Endothelial cell of umbilical vein (primary cell): ENCODE results near the gene SAA2. TPM values are rescaled to one million over a fixed set of nuclear protein-coding genes. Genes with fewer than 3 reads are reported as not detected.
"Not testable (repeated sequence)": the region's sequence is repeated elsewhere in the genome, so short reads cannot be mapped to it uniquely, and the experiment has no call there.

Experiments used
- BruUV-seq: library from RNA; stranded (reverse); fragments of 400-500 nt; replicated peaks from 2 replicates; lab custom pipeline; 2021; lab: Mats Ljungman, UMichigan
- CTCF ChIA-PET: fragments of 300-600, 350-600 bp; sonication (Branson Sonifier 250); formaldehyde crosslinking; loops from one replicate; lab custom pipeline; 2021; ENCODE audit warnings: antibody characterized with exemption, inconsistent platforms; lab: Charles Lee
- POLR2A ChIA-PET: fragments of 300-600, 350-600 bp; sonication (Branson Sonifier 250); formaldehyde crosslinking; loops from one replicate; lab custom pipeline; 2021; ENCODE audit warnings: antibody characterized with exemption, inconsistent platforms; lab: Charles Lee
- DNase-seq: peaks from one replicate; pipeline ENCODE4 v3.0.0-alpha.2; 2011; ENCODE audit warnings: low read depth, low spot score
- FAIRE-seq: peaks from 2 replicates; lab custom pipeline; 2011; peaks lifted over from hg19 to GRCh38; lab: Jason Lieb, UNC
- H2AFZ ChIP-seq: 2 replicates; pipeline ENCODE4 v1.6.0; 2012; ENCODE audit warnings: low read depth, low read length, control low read depth, inconsistent platforms
- H3K27ac ChIP-seq: 2 replicates; pipeline ENCODE4 v1.5.1; 2011; ENCODE audit warnings: low read depth, mild to moderate bottlenecking, control low read depth, low read length, moderate library complexity; ENCODE audit not compliant: insufficient read depth
- H3K27me3 ChIP-seq, 2 experiments: 2 replicates each; pipeline versions ENCODE4 v1.6.0 to v1.6.1; 2011; ENCODE audit warnings: low read length in 2 of 2, mixed read lengths in 1 of 2; ENCODE audit not compliant: control insufficient read depth in 2 of 2, insufficient read depth in 2 of 2
- H3K36me3 ChIP-seq, 2 experiments: 2 replicates in 1 of 2; 3 replicates in 1 of 2; pipeline ENCODE4 v1.5.1; 2011; ENCODE audit warnings: low read length in 2 of 2, mild to moderate bottlenecking in 1 of 2, moderate library complexity in 1 of 2; ENCODE audit not compliant: control insufficient read depth in 2 of 2, insufficient read depth in 2 of 2; ENCODE audit errors: extremely low read depth in 1 of 2
- H3K4me1 ChIP-seq: 3 replicates; pipeline ENCODE4 v1.5.1; 2011; ENCODE audit warnings: mild to moderate bottlenecking, low read length; ENCODE audit not compliant: control insufficient read depth, insufficient read depth; ENCODE audit errors: extremely low read depth
- H3K4me2 ChIP-seq: 2 replicates; pipeline ENCODE4 v1.6.1; 2011; ENCODE audit warnings: low read length, control low read depth, mixed read lengths; ENCODE audit not compliant: insufficient read depth
- H3K4me3 ChIP-seq, 3 experiments: fragments of 200-600 bp in 1 of 3; sonication (generic), shearing (Covaris generic) in 1 of 3; replicated peaks in 1 of 3; 2 replicates each; pipeline ENCODE4 v1.5.1; 2011 to 2016; ENCODE audit warnings: control low read depth in 3 of 3, low read length in 3 of 3, mild to moderate bottlenecking in 2 of 3, inconsistent platforms in 1 of 3, low read depth in 1 of 3, moderate library complexity in 1 of 3; ENCODE audit not compliant: insufficient read depth in 1 of 3
- H3K79me2 ChIP-seq: 2 replicates; pipeline ENCODE4 v1.6.0; 2012; ENCODE audit warnings: low read length, inconsistent platforms; ENCODE audit not compliant: control insufficient read depth, insufficient read depth
- H3K9ac ChIP-seq: replicated peaks from 2 replicates; pipeline ENCODE3; 2011; ENCODE audit warnings: low read length, control low read depth; ENCODE audit not compliant: insufficient read depth; ENCODE audit errors: extremely low read depth
- H3K9me1 ChIP-seq: replicated peaks from 3 replicates; pipeline ENCODE4 v1.6.0; 2011; ENCODE audit warnings: mild to moderate bottlenecking, low read length; ENCODE audit not compliant: control insufficient read depth, insufficient read depth; ENCODE audit errors: extremely low read depth
- H3K9me3 ChIP-seq: replicated peaks from 2 replicates; pipeline ENCODE4 v1.5.1; 2012; ENCODE audit warnings: low read length, inconsistent platforms; ENCODE audit not compliant: control insufficient read depth, insufficient read depth
- H4K20me1 ChIP-seq: replicated peaks from 2 replicates; pipeline ENCODE3; 2011; ENCODE audit warnings: mild to moderate bottlenecking, low read length; ENCODE audit not compliant: control insufficient read depth, insufficient read depth; ENCODE audit errors: extremely low read depth
- CTCF ChIP-seq, 2 donors: IDR thresholded peaks; 1 replicate in 1 of 2; 2 replicates in 1 of 2; pipeline ENCODE4 v1.5.1; 2011; ENCODE audit warnings: low read length in 2 of 2, mild to moderate bottlenecking in 2 of 2, moderate library complexity in 2 of 2, control low read depth in 1 of 2, inconsistent platforms in 1 of 2, low read depth in 1 of 2; ENCODE audit not compliant: insufficient read depth in 1 of 2; ENCODE audit errors: extremely low read depth in 1 of 2
- EZH2 ChIP-seq: IDR thresholded peaks from 2 replicates; pipeline ENCODE4 v1.6.1; 2012; ENCODE audit warnings: borderline replicate concordance, low read depth, mild to moderate bottlenecking, moderate library complexity, low read length, inconsistent platforms; ENCODE audit not compliant: severe bottlenecking
- FOS ChIP-seq: IDR thresholded peaks from 2 replicates; pipeline ENCODE4 v1.6.1; 2011; ENCODE audit warnings: mild to moderate bottlenecking, low read length, moderate library complexity, borderline replicate concordance; ENCODE audit not compliant: insufficient read depth
- GATA2 ChIP-seq: IDR thresholded peaks from 2 replicates; pipeline ENCODE4 v1.7.0; 2011; ENCODE audit warnings: low read depth, mild to moderate bottlenecking, moderate library complexity, mixed read lengths, low read length; ENCODE audit not compliant: insufficient read length, insufficient read depth
- MAX ChIP-seq: IDR thresholded peaks from 2 replicates; pipeline ENCODE4 v1.6.1; 2011; ENCODE audit not compliant: insufficient read depth, insufficient read length
- MYC ChIP-seq: IDR thresholded peaks from one replicate; pipeline ENCODE4 v1.6.1; 2011; ENCODE audit warnings: mild to moderate bottlenecking, low read depth, low read length
- POLR2A ChIP-seq: IDR thresholded peaks from 2 replicates; pipeline ENCODE4 v1.6.1; 2012; ENCODE audit warnings: low read depth, mild to moderate bottlenecking, control low read depth, low read length
- POLR2AphosphoS5 ChIP-seq: IDR thresholded peaks from 2 replicates; pipeline ENCODE4 v1.6.1; 2012; ENCODE audit warnings: low read depth, mild to moderate bottlenecking, control low read depth, low read length, moderate library complexity; ENCODE audit not compliant: insufficient read depth
- dilution Hi-C: fragments of 300-500 bp; cut with MboI; formaldehyde crosslinking; loops from one replicate; pipeline ENCODE4 v1.15.0; 2019; ENCODE audit warnings: low sequenced_read_pairs; ENCODE audit not compliant: extremely low pct_ligation_motif_present
- intact Hi-C: fragments of 100-400 bp; cut with micrococcal nuclease; formaldehyde crosslinking; loops from one replicate; pipeline ENCODE4 v1.10.0; 2022
- polyA plus RNA-seq, 4 experiments: library from polyadenylated mRNA; depleted of rRNA in 3 of 4; stranded (reverse) in 3 of 4; unstranded in 1 of 4; fragments of >200 nt; gene quantifications; 2 replicates each; pipeline versions ENCODE4 v1.2.1 to v1.2.3, GENCODE V29; 2011 to 2012; ENCODE audit warnings: missing spikeins in 1 of 4
- total RNA-seq: library from RNA; stranded (reverse); gene quantifications from 2 replicates; pipeline ENCODE4 v1.2.3, GENCODE V29; 2021

Gene SAA2
- total and polyA plus RNA-seq, 2 donors (not counting 3 experiments of a cell fraction or from before 2014, with no cell fraction given): not detected

GRCh38 chr11:18267335-18268133 is 19.1 kb upstream of the SAA2 start:
- H4K20me1 ChIP-seq, H3K4me1 ChIP-seq, H3K9me3 ChIP-seq, H3K27ac ChIP-seq, H2AFZ ChIP-seq, H3K27me3 ChIP-seq, H3K9me1 ChIP-seq, DNase-seq, H3K9ac ChIP-seq, H3K4me2 ChIP-seq, dilution Hi-C loops, BruUV-seq, POLR2A ChIA-PET, H3K4me3 ChIP-seq, CTCF ChIA-PET, intact Hi-C loops, FAIRE-seq, H3K36me3 ChIP-seq, H3K79me2 ChIP-seq: not testable (repeated sequence)

GRCh38 chr11:18265949-18266348 is 17.5 kb upstream of the SAA2 start, which contains the start of gene SAA1:
SAA1 (plus strand) TSS chr11:18266264; CDS start chr11:18266888, 624 bp downstream.
- Histone ChIP-seq H4K20me1 (no peaks in the 10 kb centered on the region), H3K9ac (no peak within 1 kb of the TSS), H3K27me3 (no peaks in the 10 kb centered on the region), H3K9me3 (no peaks in the 10 kb centered on the region), H2AFZ (no peak within 1 kb of the TSS), H3K9me1 (no peaks in the 10 kb centered on the region), H3K36me3 (no peaks in the 10 kb centered on the region), H3K4me1 (no peaks in the 10 kb centered on the region), H3K79me2 (no peaks in the 10 kb centered on the region), H3K27ac (no peak within 1 kb of the TSS), H3K4me2 (no peak within 1 kb of the TSS), H3K4me3 (no peak within 1 kb of the TSS)
- intact Hi-C loops (no loop called here), dilution Hi-C loops (no loop called here)
- POLR2A ChIA-PET: no interaction called here
- CTCF ChIA-PET: no interaction called here
- no peak for TF ChIP-seq CTCF (IDR thresholded peaks at IDR 0.05; ENCODE audit: extremely low read depth in 1 of 2, insufficient read depth in 1 of 2, low read depth in 1 of 2, low read length in 2 of 2)
- no peak for TF ChIP-seq POLR2A
- TF ChIP-seq GATA2: no peak
- TF ChIP-seq MYC: no peak
- TF ChIP-seq FOS: no peak
- no peak for TF ChIP-seq POLR2AphosphoS5
- TF ChIP-seq MAX: no peak
- no peak for TF ChIP-seq EZH2
- no peak for DNase-seq
- BruUV-seq: no TSS peak
- no peak for FAIRE-seq
